ENCODE data around the gene SEPTIN5.

SEPTIN5 gene

GRCh38 chr22:19680911-19681862 is 33.1 kb upstream of the SEPTIN5 start:
- TF ChIP-seq POLR2AphosphoS5 (IDR thresholded peaks at IDR 0.05; ENCODE audit: low read depth, low read length) (no peak), TAF1 (IDR thresholded peaks at IDR 0.05; ENCODE audit: borderline replicate concordance, insufficient read depth, low read length) (no peak), SIN3A (IDR thresholded peaks at IDR 0.05; ENCODE audit: borderline replicate concordance, insufficient read depth, low read length) (no peak), FOXP2 (optimal IDR thresholded peaks at IDR 0.05; ENCODE audit: borderline replicate concordance, extremely low read depth, extremely low read length, insufficient read depth) (no peak)
- TF ChIP-seq, protein P1, sequence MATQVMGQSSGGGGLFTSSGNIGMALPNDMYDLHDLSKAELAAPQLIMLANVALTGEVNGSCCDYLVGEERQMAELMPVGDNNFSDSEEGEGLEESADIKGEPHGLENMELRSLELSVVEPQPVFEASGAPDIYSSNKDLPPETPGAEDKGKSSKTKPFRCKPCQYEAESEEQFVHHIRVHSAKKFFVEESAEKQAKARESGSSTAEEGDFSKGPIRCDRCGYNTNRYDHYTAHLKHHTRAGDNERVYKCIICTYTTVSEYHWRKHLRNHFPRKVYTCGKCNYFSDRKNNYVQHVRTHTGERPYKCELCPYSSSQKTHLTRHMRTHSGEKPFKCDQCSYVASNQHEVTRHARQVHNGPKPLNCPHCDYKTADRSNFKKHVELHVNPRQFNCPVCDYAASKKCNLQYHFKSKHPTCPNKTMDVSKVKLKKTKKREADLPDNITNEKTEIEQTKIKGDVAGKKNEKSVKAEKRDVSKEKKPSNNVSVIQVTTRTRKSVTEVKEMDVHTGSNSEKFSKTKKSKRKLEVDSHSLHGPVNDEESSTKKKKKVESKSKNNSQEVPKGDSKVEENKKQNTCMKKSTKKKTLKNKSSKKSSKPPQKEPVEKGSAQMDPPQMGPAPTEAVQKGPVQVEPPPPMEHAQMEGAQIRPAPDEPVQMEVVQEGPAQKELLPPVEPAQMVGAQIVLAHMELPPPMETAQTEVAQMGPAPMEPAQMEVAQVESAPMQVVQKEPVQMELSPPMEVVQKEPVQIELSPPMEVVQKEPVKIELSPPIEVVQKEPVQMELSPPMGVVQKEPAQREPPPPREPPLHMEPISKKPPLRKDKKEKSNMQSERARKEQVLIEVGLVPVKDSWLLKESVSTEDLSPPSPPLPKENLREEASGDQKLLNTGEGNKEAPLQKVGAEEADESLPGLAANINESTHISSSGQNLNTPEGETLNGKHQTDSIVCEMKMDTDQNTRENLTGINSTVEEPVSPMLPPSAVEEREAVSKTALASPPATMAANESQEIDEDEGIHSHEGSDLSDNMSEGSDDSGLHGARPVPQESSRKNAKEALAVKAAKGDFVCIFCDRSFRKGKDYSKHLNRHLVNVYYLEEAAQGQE (IDR thresholded peaks at IDR 0.05; ENCODE audit: insufficient read depth in 1 of 2, low read depth in 2 of 2, low read length in 2 of 2): no peak

DNA sequence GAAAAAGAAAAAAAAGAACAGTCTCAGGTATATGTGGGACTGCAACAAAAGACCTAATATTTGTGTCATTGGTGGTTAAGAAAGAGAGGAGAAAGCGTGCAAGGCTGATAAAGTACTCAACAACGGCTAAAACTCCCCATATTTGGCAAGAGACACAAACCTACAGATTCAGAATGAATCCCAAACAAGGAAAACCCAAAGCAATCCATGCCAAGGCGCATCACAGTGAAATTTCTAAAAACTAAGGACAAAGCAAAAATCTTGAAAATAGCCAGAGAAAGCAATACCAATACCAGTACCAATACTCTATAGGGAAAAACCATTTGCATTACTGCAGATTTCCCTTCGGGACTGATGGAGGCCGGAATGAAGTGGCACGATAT is 32.4 kb upstream of the SEPTIN5 start:
- TF ChIP-seq POLR2AphosphoS5 (IDR thresholded peaks at IDR 0.05; ENCODE audit: low read depth, low read length) (no peak), SIN3A (IDR thresholded peaks at IDR 0.05; ENCODE audit: borderline replicate concordance, insufficient read depth, low read length) (no peak)
- TF ChIP-seq, protein P1 (IDR thresholded peaks at IDR 0.05; ENCODE audit: insufficient read depth in 1 of 2, low read depth in 2 of 2, low read length in 2 of 2): no peak

GRCh38 chr22:19686946-19687345 is 27.4 kb upstream of the SEPTIN5 start:
- TF ChIP-seq SIN3A (IDR thresholded peaks at IDR 0.05; ENCODE audit: borderline replicate concordance, insufficient read depth, low read length) (no peak), POLR2AphosphoS5 (IDR thresholded peaks at IDR 0.05; ENCODE audit: low read depth, low read length) (no peak), FOXP2 (optimal IDR thresholded peaks at IDR 0.05; ENCODE audit: borderline replicate concordance, extremely low read depth, extremely low read length, insufficient read depth) (no peak), TAF1 (IDR thresholded peaks at IDR 0.05; ENCODE audit: borderline replicate concordance, insufficient read depth, low read length) (no peak)
- TF ChIP-seq, protein P1 (IDR thresholded peaks at IDR 0.05; ENCODE audit: insufficient read depth in 1 of 2, low read depth in 2 of 2, low read length in 2 of 2): no peak

DNA sequence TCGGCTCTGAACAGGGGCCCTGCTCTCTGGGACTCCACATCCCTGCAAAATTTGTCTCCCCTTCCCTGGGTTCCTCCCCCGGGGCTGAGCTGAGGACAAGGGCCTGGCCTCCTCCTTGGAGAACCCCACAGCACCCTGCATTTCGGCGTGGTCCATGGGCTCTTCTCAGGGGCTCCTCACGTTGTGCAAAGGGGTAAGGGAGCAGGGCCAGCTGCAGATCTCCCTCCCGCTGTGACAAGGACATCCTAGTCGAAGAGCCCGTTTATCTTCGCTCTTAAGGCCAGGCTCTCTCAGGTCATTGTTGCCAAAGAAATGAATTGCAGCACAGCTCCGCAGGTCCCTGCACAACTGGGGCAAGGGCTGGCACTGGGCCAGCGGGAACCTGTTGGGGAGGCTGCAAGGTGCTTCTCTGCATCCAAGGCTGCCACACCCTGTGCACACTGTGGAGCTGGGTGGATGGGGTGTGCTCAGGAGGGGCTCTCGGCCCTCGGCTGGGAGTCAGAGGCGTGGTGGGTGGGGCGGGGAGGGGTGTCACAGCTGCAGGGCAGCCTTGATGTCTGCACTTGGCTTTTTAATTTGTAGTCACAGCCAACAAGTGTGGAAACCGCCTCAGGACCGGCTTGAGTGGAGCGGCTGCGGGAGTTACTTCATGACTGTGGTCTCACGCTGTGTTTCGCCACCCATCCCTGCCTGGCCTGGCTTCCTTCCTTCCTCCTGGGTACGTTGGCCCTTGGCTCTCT is 26.6 kb upstream of the SEPTIN5 start:
- TF ChIP-seq SIN3A (IDR thresholded peaks at IDR 0.05; ENCODE audit: borderline replicate concordance, insufficient read depth, low read length) (no peak), FOXP2 (optimal IDR thresholded peaks at IDR 0.05; ENCODE audit: borderline replicate concordance, extremely low read depth, extremely low read length, insufficient read depth) (no peak), TAF1 (IDR thresholded peaks at IDR 0.05; ENCODE audit: borderline replicate concordance, insufficient read depth, low read length) (no peak), POLR2AphosphoS5 (IDR thresholded peaks at IDR 0.05; ENCODE audit: low read depth, low read length) (no peak)
- TF ChIP-seq, protein P1 (IDR thresholded peaks at IDR 0.05; ENCODE audit: insufficient read depth in 1 of 2, low read depth in 2 of 2, low read length in 2 of 2): no peak
